MM.1S (cell line): ENCODE measurements around the gene FIBCD1.

Source experiments
- DNase-seq: peaks from one replicate; pipeline ENCODE4 v3.0.0-alpha.2; 2015
- H2AFZ ChIP-seq: fragments of 300-600 bp; sonication (generic); 2 replicates; pipeline ENCODE4 v1.6.0; 2016; ENCODE audit warnings: antibody characterized with exemption, low read length
- H3F3A ChIP-seq: fragments of 300-600 bp; sonication (generic); 2 replicates; pipeline ENCODE4 v1.6.1; 2016; ENCODE audit warnings: mild to moderate bottlenecking, antibody characterized with exemption, low read length, moderate library complexity, mixed read lengths; ENCODE audit not compliant: insufficient read depth
- H3K27ac ChIP-seq: fragments of 300-600 bp; sonication (generic); 2 replicates; pipeline ENCODE4 v1.5.1; 2016; ENCODE audit warnings: mild to moderate bottlenecking, low read length
- H3K27me3 ChIP-seq: fragments of 300-600 bp; sonication (generic); replicated peaks from 2 replicates; pipeline ENCODE4 v1.6.0; 2016; ENCODE audit warnings: low read length; ENCODE audit not compliant: insufficient read depth
- H3K36me3 ChIP-seq: fragments of 300-600 bp; sonication (generic); replicated peaks from 2 replicates; pipeline ENCODE4 v1.6.1; 2016; ENCODE audit warnings: mild to moderate bottlenecking, low read length, mixed read lengths; ENCODE audit not compliant: insufficient read depth
- H3K4me1 ChIP-seq: fragments of 300-600 bp; sonication (generic); 2 replicates; pipeline ENCODE4 v1.6.1; 2016; ENCODE audit warnings: low read length, mixed read lengths
- H3K4me2 ChIP-seq: fragments of 300-600 bp; sonication (generic); 2 replicates; pipeline ENCODE4 v1.6.0; 2016; ENCODE audit warnings: low read depth, low read length
- H3K4me3 ChIP-seq: fragments of 300-600 bp; sonication (generic); 2 replicates; pipeline ENCODE4 v1.5.1; 2016; ENCODE audit warnings: low read length, mixed read lengths
- H3K79me2 ChIP-seq: fragments of 300-600 bp; sonication (generic); 2 replicates; pipeline ENCODE4 v1.6.1; 2016; ENCODE audit warnings: mixed run types, low read length, mixed read lengths
- H3K9ac ChIP-seq: fragments of 300-600 bp; sonication (generic); 2 replicates; pipeline ENCODE4 v1.6.1; 2016; ENCODE audit warnings: low read length, mixed read lengths
- H3K9me2 ChIP-seq: fragments of 300-600 bp; sonication (generic); replicated peaks from 2 replicates; pipeline ENCODE4 v1.6.1; 2016; ENCODE audit warnings: mild to moderate bottlenecking, low read length, mixed read lengths; ENCODE audit not compliant: insufficient read depth
- H3K9me3 ChIP-seq: fragments of 300-600 bp; sonication (generic); replicated peaks from 2 replicates; pipeline ENCODE4 v1.6.1; 2016; ENCODE audit warnings: mild to moderate bottlenecking, low read length, mixed read lengths; ENCODE audit not compliant: insufficient read depth
- H4K20me1 ChIP-seq: fragments of 300-600 bp; sonication (generic); 2 replicates; pipeline ENCODE4 v1.6.1; 2016; ENCODE audit warnings: mild to moderate bottlenecking, low read length, moderate library complexity, mixed read lengths; ENCODE audit not compliant: insufficient read depth
- EZH2 ChIP-seq: fragments of 300-600 bp; sonication (generic); optimal IDR thresholded peaks from 2 replicates; pipeline ENCODE3; 2017; ENCODE audit warnings: low read depth, mild to moderate bottlenecking, antibody characterized with exemption, low read length, mixed read lengths
- EZH2phosphoT487 ChIP-seq: fragments of 300-600 bp; sonication (generic); IDR thresholded peaks from 2 replicates; pipeline ENCODE4 v1.6.1; 2018; ENCODE audit warnings: antibody characterized with exemption, low read length
- TF ChIP-seq, protein P1 (sequence below): fragments of 300-600 bp; sonication (generic); IDR thresholded peaks from 2 replicates; pipeline ENCODE4 v1.5.1; 2016; ENCODE audit warnings: antibody characterized with exemption, low read length, mixed read lengths

FIBCD1 gene

DNA sequence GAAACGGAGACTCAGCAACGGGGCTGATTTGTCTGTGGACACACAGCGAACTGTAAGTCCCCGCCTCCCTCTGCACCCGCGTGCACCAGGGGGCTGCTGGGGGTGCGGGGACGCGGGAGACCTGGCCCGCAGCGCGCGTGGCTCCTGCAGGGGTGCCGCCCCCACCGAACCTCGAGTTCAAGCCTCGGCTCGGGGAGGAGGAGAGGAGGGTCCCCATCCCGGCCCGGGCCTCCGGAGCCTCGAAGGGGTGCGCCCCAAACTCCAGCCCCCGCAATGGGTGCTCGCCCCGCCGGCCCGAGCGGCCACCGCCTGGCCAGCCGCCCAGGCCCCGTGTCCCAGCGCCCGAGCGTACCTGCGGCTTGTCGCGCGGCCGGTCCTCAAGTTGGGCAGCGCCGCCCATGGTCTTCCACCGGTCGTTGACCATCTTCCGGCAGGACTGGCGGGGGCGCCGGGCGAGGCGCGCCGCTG, 829 bp downstream of the FIBCD1 start:
- Histone ChIP-seq H3K4me2 (no peak overlapping the region), H3K9me3 (no peaks in the 10 kb centered on the region), H3K4me3 (no peak overlapping the region), H3F3A (no peaks in the 10 kb centered on the region), H3K27me3 (peaks cover 92% of the 10 kb centered on the region), H4K20me1 (no peaks in the 10 kb centered on the region), H3K4me1 (no peaks in the 10 kb centered on the region), H3K36me3 (no peaks in the 10 kb centered on the region), H3K27ac (no peak overlapping the region), H3K9me2 (no peaks in the 10 kb centered on the region), H2AFZ (no peak overlapping the region), H3K9ac (no peak overlapping the region), H3K79me2 (no peaks in the 10 kb centered on the region)
- TF ChIP-seq EZH2 (no peak), EZH2phosphoT487 (no peak)
- TF ChIP-seq, protein P1, sequence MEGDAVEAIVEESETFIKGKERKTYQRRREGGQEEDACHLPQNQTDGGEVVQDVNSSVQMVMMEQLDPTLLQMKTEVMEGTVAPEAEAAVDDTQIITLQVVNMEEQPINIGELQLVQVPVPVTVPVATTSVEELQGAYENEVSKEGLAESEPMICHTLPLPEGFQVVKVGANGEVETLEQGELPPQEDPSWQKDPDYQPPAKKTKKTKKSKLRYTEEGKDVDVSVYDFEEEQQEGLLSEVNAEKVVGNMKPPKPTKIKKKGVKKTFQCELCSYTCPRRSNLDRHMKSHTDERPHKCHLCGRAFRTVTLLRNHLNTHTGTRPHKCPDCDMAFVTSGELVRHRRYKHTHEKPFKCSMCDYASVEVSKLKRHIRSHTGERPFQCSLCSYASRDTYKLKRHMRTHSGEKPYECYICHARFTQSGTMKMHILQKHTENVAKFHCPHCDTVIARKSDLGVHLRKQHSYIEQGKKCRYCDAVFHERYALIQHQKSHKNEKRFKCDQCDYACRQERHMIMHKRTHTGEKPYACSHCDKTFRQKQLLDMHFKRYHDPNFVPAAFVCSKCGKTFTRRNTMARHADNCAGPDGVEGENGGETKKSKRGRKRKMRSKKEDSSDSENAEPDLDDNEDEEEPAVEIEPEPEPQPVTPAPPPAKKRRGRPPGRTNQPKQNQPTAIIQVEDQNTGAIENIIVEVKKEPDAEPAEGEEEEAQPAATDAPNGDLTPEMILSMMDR, result no peak
- no peak for DNase-seq

DNA sequence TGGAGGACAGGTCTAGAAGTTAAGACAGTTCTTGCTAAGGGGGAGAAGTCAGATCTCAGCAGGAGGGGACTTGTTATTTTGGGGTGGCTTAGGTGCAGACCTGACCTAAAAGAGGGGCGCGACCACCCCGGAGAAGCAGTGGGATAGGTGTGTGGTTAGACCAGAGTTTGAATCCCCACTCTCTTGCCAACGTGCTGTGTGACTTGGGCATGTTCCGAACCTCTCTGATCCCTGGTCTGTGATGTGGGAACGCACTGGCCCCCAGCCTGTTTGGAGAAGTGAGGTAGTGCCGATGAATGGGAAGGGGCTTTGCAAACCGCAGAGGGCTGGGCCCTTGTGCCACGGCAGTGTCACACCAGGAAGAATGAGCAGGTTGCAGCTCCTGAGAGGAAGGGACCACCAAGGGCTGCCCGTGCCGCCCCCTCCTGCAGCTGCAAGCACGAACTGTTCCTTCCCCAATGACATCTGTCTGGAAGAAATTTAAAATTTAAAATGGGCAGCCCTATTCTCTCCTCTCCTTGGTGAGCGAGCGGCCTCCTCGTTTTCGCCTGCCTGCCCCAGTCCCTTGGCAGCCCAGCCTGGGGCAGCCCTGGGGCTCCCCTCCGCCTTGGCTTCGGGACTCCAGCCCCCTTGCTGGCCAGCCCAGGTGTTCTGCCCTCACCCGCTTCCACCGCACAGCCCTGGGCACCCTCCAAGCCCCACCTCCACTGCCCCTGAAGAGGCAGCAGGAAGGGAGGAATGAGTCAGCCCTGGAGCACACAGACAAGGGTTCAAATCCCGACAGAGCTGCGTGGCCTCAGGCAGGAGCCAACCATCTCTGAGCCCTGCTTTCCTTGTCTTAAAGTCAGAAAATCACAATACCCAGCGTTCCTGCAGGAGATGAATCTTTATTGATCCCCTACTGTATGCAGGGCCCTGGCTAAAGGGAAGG, 1.6 kb downstream of the FIBCD1 start:
- H3F3A ChIP-seq, result no peaks in the 10 kb centered on the region
- peaks cover 92% of the 10 kb centered on the region for H3K27me3 ChIP-seq
- H3K9me2 ChIP-seq, result no peaks in the 10 kb centered on the region
- H4K20me1 ChIP-seq, result no peaks in the 10 kb centered on the region
- TF ChIP-seq EZH2phosphoT487 (no peak), EZH2 (no peak)
- TF ChIP-seq, protein P1, result no peak
- H2AFZ ChIP-seq, result no peak overlapping the region
- no peak overlapping the region for H3K4me3 ChIP-seq
- no peaks in the 10 kb centered on the region for H3K9me3 ChIP-seq
- H3K79me2 ChIP-seq, result no peaks in the 10 kb centered on the region
- no peak for DNase-seq
- H3K4me2 ChIP-seq, result no peak overlapping the region
- H3K36me3 ChIP-seq, result no peaks in the 10 kb centered on the region
- no peaks in the 10 kb centered on the region for H3K4me1 ChIP-seq
- no peak overlapping the region for H3K27ac ChIP-seq
- no peak overlapping the region for H3K9ac ChIP-seq

DNA sequence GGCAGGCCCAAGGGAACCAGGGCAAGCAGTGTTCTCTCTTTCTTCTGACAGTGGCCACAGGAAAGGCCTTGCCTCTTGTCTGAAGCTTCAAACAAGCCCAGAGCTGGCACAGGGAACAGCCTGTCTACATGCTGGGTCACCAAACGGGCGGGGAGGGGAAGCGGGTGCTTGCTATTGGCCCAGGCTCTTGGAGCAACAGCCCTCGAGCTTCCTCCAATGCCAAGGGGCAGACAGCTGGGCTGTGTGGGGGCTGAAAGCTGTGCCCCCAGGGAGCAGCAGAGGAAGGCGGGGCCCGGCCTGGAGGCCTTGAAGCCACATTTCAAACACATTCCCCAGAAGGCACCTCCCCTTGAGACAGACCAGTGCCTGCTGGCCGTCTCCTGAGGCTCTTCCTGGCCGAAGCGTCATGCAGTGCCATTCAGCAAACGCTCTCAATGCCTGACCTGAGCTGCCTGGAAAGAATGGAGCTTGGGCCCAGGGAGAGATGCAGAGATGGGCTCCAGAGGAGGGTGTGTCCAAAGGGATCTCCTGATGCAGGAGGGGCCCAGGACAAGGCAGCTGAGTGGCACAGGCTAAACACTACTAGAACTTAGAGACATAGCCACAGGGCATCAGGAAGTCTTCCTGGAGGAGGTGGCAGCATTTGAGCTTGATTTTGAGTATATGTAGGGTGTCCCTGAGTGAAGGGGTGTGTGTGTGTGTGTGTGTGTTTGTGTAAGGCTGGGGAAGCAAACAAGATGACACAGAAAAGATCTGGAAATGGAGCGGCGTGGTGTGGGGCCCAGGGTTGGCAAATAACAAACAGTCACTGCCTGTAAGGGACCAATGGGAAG, 2.5 kb downstream of the FIBCD1 start:
- no peak overlapping the region for H2AFZ ChIP-seq
- no peaks in the 10 kb centered on the region for H3F3A ChIP-seq
- H3K9ac ChIP-seq, result no peak overlapping the region
- peaks cover 92% of the 10 kb centered on the region for H3K27me3 ChIP-seq
- no peak overlapping the region for H3K4me3 ChIP-seq
- H4K20me1 ChIP-seq, result no peaks in the 10 kb centered on the region
- no peak for DNase-seq
- H3K4me2 ChIP-seq, result no peak overlapping the region
- TF ChIP-seq EZH2phosphoT487 (no peak), EZH2 (no peak)
- TF ChIP-seq, protein P1, result no peak
- no peak overlapping the region for H3K27ac ChIP-seq
- no peaks in the 10 kb centered on the region for H3K36me3 ChIP-seq
- no peaks in the 10 kb centered on the region for H3K9me3 ChIP-seq
- H3K9me2 ChIP-seq, result no peaks in the 10 kb centered on the region
- no peaks in the 10 kb centered on the region for H3K79me2 ChIP-seq
- no peaks in the 10 kb centered on the region for H3K4me1 ChIP-seq
